Embryonic facial prominence (tissue), 1 donor: Measurements from ENCODE around the gene ZNF787.

Experiments
- DNase-seq: peaks from one replicate; pipeline ENCODE4 v3.0.0-alpha.2; 2016; ENCODE audit errors: extremely low spot score

ZNF787 gene

DNA sequence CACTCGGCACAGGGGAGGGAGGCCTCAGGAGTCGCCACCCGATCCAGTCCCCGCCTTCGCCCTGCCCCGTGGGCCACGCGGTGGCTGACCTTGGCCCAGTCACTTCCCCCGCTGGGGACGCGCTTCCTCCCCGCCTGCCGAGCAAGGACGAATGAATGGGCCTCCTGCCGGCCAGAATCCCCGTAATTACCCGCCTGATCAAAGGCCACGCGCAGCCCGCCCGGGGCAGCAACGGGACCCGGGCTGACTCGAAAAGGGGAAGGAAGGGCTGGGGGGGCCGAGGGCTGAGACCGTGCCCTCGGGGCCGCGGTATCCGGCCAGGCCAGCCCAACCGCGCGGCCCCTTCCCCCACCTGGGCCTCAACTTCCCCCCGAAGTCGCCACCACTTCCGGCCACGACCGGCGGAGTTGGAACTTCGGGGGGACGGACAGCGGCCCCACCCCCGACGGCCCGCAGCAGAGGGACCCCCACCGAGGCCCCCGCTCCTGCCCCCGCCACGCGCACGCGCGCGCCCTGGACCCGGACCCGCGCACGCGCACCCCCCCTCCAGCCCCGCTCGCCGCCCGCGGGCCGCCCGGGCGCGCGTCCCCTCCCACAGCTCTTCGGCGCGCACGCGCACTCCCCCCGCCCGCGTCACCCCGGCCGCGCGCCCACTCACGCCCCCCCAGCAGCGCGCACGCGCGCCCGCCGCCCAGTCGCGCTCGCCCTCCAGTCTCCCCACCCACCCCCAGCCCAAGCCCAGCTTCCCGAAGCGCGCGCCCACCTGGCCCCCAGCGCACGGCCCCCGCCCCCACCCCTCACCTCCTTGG lies 520 bp downstream of the ZNF787 start:
- DNase-seq: peak; percentile 40

DNA sequence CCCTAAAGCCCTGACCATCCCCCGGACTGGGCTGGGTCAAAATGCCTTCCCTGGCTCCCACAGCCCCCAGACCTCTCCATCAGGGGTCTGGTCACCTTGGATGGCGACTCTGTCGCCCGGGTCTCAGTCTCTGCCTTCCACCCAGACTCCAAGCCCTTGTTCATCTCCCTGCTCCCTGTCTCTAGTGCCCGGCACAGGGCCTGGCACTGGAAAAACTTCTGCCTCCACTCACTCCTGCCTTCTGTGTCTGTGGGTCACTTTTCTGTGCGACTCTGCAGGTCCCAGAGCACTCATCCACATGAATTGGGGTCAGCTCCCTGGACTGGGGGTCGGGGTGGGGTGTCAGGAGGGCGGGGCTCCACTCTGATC lies 1.1 kb downstream of the ZNF787 start:
- DNase-seq: no peak

DNA sequence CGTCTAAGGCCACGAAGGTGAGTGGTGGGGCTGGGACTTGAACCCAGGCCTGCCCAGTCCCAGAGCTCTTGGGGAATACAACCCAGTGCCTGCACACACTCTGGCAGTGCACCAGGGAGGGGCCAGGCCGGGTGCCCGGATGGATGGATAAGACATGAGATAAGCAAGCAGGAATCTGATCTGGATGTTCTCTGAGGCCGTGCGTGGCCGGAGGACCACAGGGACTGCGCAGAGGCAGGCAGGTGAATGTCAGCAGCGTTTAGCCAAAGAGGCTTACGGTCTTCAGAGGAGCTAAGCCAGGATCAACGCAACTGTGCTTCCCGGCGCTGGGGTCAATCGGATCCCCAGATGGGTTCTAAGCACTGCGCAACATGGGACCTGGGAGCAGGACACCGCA lies 1.5 kb downstream of the ZNF787 start:
- no peak for DNase-seq

DNA sequence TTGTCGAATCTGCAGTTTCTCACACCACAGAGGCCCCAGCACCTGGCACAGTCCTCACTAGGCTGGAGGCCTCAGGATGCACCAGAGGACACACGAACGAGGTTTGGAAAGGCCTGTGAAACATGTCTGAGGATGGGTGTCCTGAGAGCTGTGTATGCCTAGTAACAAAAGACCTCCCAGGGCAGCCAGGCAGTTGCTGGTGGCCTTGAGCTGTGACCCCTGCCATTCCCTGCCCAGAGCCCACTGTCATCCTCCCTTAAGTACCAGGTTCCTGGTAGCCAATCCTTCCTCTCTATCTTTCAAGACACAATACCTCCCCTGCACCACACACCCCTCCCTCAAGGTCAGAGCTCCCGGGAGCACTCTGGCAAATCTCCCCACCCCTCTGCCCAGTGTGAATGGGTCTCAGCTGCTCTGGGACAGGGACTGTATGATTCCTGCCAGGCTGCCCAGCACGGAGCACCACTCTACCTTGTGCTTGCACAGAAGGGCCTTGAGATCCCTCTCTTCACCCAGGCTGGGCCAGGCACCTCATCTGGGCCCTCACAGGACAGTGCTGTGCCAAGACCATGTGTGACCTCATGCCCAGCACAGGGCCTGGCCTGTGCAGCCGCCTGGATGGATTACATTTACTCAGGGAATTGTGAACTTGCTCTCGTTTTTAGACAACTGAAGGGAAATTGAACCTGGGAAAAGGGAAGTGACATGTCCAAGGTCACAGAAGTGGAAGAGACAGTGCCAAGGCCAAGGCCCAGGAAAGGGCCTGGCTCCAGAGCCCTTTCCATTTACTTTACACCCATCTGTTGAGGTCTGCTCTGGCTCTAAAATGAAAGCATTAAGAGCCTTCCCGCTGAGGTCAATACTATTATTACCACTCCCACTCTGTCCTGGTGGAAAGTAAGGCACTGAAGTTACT lies 2.2 kb downstream of the ZNF787 start:
- no peak for DNase-seq

DNA sequence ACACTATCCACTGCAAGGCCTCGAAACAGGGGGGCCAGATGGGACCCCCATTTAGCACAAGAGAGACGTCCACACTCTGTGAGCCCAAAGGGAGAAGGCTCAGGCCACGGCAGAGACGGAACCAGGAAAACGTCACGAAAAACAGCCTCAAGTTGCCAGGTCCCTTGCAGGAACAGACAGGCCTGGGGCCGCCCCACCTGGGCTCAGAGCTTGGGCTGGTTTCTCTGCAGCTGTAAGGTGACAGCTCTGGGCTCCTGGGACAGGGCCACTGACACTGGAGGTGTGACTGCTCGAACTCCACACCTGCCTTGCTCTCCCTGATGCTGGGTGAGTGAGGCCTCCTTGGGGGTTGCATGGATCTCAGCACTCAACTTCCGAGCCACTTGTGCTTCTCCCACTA lies 3.2 kb downstream of the ZNF787 start:
- no peak for DNase-seq

DNA sequence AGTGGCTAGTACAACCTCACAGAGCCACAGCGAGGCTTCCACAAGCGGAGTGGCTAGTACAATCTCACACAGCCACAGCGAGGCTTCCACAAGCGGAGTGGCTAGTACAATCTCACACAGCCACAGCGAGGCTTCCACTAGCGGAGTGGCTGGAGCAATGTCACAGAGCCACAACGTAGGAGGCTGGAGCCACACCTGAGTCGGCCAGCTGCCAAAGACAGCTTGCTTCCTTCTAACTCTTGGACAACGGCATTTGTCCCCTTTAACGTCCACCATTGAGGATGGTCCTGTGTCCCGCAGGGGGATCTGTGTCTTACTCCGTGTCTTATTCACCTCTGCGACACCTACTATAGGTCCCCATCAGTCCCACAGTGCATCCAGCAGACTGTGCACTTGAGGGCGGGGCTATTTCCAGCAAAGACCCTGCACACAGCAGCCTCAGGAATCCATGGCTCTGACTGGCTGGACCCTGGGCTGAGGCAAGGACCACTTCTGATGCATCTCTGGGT lies 3.7 kb downstream of the ZNF787 start:
- DNase-seq: no peak

DNA sequence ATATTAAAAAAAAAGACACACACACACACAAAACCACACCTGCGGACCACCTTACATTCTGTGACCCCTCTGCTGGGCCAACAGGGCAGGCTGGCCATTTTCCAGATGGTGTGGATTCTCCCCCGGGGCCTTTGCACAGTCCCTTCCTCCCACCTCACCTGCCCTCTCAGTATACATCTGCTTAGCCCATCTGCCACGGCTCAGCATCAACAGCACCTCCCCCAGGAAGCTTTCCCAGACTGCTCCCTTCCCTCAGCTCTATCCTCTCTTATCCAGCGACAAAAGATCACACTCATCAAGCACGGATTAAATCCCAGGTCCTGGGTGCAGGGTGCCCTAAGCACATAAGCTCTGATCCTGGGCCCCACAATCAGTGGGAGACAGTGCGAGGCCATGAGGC lies 4.5 kb downstream of the ZNF787 start:
- no peak for DNase-seq

DNA sequence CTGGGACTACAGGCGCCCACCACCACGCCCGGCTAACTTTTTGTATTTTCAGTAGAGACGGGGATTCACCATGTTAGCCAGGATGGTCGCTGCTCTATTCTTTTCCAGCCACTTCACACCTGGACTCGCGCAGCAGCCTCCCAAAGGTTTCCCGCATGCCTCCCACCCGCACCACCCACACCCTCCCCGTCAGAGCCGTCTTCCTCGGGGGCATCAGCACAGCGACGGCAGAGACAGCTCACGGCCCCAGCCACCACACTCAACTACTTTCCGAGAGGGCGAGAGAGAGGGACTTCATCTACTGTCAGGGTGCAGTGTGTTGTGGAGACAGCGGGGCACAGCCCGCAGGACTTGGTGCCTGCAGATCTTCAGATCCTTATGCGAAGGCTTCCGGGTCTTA lies 5.6 kb downstream of the ZNF787 start:
- DNase-seq: no peak

DNA sequence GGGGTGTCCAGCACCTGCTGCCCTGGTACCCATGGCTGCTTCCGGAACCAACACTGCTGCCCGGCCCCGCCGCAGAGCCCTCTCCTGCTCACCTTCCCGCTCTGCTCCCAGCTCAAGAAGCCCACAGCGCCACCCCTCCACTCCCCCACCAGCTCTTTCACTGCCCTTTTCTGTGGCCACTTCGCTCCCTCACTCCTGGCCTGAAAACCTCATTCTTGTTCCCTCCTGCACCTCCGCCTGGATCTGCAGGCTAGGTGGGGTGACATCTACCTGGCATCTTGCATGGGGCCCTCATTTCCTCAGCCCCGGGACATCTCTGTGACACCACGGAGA lies 6.4 kb downstream of the ZNF787 start:
- DNase-seq: no peak

DNA sequence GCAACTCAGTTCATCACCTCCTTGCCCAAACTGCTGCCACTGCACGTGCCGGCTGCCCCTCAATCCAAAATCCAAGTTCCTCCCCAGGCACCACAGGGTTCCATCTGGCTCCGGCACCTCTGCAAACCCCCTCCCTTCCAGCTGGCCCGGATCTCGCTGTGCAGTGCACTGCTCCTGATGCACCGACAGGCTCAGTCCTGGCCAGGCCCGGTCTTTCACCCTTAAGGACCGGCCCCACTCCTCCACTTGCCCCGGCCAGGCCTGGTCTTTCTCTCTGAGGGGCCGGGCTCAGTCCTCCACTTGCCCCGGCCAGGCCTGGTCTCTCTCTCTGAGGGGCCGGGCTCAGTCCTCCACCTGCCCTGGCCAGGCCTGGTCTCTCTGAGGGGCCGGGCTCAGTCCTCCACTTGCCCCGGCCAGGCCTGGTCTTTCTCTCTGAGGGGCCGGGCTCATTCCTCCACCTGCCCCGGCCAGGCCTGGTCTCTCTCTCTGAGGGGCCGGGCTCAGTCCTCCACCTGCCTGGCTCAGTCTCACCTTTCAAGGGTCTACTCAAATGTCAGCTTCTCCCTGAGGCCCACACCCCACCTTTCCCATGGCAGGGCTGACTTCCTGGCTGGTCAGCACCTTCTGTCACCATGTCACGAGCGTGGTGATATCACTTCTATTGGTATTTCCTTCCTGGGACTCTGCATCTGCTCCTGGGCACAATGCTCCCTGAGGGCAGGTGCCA lies 6.9 kb downstream of the ZNF787 start:
- no peak for DNase-seq

DNA sequence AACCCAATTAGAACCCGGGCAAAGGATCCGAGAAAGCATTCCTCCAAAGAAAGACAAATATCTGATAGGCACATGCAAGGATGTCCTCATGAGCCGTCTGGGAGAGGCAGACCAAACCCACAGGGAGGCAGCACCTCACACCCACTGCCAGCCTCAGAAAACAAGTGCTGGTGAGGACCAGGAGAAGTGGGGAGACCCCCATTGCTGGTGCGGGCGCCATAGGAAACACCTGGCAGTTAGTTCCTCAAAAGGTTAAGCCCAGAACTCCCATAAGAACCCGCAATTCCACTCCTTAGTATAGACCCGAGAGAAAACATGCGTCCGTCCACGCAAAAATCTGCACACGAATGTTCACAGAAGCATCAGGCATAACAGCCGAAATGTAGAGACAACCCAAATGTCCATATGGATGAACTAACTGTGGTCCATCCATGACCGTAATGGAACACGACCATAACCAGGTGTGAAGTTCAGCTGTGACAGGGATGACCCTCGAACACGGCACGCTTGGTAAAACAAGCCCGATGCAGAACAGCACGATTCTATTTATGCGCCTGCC lies 7.9 kb downstream of the ZNF787 start:
- DNase-seq: no peak

DNA sequence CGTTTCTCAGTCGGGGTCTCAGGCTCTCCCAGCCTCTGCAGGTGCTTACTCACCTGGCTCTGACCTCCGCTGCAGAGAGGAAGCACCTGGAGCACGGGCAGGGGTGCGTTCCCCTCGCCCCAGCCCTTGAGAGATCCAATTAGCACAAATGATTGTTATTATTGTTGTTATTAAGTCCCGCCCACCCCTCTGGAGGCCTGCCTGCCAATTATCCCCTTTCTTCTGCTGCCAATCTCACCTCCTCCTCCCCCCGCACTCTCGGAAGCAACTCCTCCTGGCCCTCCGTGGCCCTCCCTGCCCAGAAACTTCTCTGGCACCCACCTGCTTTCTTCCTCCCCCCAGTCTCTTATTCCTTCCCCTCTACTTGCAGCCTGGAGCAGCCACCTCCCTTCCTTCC lies 8.8 kb downstream of the ZNF787 start:
- no peak for DNase-seq

DNA sequence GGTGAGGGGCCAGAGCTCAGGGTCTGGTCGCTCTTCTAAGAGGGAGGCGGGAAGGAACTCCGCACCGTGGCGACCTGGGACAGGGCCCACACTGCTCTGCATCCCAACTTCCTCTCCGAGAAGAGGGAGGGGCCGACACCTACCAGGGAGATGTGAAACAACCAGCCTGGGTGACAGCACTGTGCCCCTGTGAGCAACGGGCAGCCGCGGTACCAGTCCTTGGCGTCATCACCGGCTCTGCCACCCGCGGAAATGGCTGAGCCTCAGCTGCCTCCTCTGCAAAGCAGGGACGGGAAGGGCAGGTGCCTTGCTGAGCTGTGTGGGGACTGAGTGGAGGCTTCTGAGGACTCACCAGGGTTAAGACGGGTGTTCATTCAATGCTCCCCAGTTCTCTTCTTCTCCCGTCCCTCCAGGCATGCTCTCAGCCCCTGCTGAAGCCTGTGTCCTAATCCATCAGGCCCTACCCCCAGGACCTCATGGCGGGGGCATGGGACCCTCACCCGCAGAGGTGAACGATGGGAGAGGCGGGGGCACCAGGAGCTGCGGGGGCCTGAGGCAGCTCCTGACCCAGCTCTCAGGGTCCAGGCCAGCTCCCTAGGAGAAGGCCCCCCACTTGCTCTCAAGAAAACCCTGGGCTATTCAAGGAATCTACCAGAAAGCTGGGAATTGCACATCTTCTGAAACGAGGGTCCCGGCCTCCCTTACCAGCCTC lies 9.3 kb downstream of the ZNF787 start:
- DNase-seq: no peak

DNA sequence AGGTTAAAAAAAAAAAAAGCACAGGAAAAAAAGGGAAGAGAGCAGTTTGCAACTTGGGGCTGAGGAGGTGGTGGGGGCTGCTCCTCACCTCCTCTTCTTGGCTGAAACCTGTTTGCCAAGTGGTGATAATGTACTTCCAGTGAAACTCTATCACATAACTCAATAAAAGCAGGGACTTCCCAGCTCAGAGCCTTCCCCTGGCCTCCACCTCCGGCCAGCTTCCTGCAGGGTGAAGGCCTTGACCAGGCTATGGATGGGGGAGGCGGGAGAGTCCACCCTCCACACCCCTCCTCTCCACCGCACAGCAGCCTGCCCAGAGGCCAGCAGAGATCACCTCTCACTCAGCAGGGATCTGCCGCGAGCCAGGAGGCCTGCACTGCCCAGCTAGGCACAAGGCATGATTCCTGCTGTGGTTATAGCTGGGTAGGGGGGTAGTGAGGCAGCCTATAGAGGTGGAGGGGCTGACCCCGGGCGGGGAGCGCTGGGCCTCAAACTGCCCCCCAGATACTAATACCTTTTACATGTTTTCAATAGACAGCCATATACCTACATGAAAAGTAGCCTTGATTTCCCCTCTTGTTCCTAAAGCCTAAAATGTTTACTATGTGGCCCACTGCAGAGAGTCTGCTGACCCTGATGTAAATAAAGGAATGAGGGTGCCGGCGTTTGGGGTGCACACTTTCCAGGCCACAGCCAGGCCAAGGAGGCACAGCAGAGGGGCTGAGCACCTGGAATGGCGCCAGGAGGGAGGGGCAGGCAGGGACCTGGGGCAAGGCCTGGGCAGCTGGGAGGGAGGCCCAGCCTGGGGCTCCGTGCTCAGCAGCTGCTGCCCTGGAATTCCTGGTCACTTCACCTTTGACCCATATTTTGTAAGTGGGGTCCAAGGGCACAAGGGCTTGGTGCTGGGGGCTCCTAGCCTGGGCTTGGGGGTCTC lies 10.3 kb downstream of the ZNF787 start:
- no peak for DNase-seq

DNA sequence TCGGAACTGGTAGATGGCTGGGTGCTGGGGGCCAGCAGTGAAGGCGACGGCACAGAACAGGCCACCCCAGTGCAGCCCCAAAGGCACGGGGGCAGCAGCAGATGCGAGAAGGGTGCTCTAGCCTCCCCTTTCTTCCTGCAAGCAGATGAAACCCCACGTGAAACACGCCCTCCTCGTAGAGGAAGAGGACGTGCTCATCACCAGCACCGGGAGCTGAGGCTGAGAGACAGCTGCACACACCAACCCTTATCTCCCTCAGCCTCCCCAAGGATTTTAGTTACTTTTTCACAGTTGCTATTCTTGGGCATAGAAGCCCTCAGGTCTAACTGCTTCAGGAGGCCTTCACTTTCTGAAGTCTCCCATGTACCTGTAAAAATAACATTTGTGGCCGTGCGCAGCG lies 11.9 kb downstream of the ZNF787 start:
- DNase-seq: no peak

DNA sequence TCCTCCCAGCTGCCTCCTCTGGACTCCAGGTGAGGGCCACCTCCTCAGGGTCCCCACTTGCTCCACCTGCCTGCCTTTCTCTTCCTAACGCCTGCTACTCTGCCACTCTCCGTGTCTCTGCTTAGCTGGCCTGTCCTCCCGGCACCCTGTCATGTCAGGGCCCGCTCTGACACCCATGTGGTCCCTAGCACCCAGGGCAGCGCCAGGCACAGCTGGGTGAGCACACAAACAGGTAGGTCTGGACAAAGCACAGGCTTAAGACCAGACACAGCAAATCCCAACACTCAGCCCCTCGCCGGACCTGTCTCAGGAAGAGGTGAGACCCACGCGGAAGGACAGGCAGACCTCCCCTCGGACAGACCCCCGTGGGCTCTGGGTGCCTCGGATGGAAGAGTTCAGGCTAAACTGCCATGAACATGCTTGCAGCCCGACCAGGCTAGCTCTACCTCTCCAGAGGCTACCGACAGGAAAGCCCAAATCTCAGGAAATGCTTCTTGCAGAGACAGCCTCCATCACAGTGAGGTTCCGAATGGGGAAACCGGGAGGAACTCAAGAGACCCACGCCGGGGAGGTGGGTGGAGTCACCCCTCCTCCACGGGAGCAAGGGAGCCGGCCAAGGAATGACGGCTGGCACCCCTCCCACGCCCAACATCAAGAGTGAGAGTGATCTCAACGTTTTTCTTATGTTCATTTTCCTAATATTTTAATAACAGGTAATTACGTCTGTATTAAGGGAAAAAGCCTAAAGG lies 12.5 kb downstream of the ZNF787 start:
- DNase-seq: no peak

DNA sequence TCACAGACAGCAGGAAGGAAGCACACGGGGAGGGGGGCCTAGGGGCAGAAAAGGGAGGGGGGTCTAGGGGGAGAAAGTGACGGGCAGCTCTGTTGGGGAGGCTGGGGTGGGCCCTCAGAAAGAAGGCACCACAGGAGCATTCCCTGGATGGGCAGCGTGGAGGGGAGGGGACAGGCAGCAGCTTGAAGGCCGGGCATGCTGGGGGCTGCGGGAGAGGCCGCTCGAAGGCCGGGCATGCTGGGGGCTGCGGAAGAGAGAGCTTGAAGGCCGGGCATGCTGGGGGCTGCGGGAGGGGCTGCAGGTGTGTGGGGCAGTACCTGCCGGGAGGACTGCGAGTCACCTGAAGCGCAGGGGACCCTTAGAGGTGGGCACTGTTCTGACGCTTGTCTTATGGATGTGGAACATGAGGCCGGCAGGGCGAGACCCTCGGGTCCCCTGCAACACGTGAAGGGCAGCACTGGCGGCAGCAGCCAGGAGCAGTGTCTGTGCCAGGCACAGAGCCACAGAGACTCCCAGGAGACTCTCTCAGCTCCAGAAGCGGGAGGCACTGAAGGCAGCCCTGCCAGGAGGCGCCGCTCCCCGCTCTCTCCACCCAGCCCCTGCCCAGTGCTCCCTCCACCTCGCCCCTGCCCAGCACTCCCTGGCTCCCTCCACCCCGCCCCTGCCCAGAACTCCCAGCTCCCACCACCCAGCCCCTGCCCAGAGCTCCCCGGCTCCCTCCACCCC lies 13.3 kb downstream of the ZNF787 start:
- DNase-seq: no peak

DNA sequence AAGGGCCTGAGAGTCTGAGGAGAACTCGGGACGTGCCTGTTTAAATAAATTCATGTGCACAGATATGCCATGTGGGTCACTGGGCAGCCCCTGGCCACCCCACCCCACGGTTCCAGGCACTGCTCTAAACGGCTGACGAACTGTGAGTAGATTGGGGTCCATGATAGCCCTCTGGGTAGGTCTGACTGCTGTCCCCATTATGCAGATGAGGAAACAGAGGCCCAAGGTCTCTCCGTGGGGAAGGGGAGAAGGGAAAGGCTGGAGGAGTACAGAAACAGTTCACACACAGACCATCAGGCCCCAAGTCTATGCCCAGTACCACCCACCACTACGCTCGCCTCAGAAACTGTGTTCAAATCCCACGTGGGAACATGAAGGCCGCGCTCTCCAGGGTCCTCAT lies 14.1 kb downstream of the ZNF787 start:
- no peak for DNase-seq

DNA sequence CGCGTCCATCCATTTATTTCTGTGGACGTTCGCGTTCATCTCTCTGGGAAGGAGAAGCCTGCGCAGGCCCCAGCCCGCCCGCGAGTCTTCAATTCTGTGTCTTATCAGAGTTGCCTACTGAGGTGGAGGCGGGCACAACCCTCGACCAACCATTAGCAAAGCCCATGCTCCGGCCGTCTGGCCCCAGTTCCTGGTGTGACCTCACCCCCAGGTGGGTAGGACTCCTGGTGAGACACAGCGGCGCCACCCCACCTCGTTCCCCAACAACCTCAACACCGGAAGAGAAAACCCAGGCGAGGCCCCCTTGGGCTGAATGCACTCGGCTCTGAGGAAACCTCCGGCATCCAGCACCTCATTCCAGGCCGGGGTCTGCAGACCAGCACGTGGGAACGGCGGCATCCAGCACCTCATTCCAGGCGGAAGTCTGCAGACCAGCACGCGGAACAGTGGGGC lies 14.7 kb downstream of the ZNF787 start:
- DNase-seq: no peak
